ENCODE measurements around the gene TAGLN2.
"Not testable (repeated sequence)": the region's sequence is repeated elsewhere in the genome, so short reads cannot be mapped to it uniquely, and the experiment has no call there.

The TAGLN2 gene

GRCh38 chr1:159900755-159901360, 24.4 kb downstream of the TAGLN2 start:
- H3K4me3 ChIP-seq (ENCODE audit: low read depth, low read length) = no peak overlapping the region
- TF ChIP-seq, protein P1, sequence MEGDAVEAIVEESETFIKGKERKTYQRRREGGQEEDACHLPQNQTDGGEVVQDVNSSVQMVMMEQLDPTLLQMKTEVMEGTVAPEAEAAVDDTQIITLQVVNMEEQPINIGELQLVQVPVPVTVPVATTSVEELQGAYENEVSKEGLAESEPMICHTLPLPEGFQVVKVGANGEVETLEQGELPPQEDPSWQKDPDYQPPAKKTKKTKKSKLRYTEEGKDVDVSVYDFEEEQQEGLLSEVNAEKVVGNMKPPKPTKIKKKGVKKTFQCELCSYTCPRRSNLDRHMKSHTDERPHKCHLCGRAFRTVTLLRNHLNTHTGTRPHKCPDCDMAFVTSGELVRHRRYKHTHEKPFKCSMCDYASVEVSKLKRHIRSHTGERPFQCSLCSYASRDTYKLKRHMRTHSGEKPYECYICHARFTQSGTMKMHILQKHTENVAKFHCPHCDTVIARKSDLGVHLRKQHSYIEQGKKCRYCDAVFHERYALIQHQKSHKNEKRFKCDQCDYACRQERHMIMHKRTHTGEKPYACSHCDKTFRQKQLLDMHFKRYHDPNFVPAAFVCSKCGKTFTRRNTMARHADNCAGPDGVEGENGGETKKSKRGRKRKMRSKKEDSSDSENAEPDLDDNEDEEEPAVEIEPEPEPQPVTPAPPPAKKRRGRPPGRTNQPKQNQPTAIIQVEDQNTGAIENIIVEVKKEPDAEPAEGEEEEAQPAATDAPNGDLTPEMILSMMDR (IDR thresholded peaks at IDR 0.05; ENCODE audit: low read depth, low read length) = no peak

- TF ChIP-seq, protein P1 (IDR thresholded peaks at IDR 0.05; ENCODE audit: low read depth, low read length) = no peak
- no peak within 1 kb of the TSS for H3K4me3 ChIP-seq (ENCODE audit: low read depth, low read length)
Observed at GRCh38 chr1:159900086-159900680, 25.1 kb downstream of the TAGLN2 start, which contains the start of gene CFAP45. CFAP45 (minus strand) TSS chr1:159900165; CDS start chr1:159900098, 67 bp downstream.

DNA sequence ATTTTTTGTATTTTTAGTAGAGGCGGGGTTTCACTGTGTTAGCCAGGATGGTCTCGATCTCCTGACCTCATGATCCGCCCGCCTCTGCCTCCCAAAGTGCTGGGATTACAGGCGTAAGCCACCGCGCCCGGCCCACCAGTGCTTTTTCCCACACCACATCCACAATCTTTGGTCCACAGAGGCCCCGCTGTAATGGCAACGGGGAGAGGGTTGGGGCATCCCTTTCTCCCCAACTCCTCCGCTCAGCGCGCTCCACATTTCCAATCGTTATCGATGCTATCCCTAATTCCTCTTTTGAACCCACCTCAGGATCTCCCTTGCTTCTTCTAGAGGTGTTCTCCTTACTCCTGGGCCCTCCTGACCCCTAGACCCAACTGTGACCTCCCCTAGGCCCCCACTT, 25.7 kb downstream of the TAGLN2 start:
- H3K4me3 ChIP-seq (ENCODE audit: low read depth, low read length) = not testable (repeated sequence)

DNA sequence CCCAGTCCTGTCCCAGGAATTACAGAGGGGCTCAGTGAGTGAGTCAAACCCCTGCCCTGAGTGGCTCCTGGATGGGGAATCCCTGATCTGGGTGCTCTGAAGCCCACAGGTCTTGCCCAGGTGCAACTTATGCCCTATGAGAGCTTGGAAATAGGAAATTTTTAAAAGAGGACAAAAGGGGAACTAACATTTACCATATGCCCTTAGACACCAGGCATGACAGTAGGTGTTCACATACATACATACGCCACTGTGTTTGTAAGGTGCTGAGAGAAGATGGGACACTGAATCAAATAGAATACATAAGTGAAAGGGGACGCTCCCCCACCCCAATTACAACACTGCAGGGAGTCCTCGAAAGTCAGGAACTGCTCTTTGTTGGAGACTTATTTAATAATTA, 26.8 kb downstream of the TAGLN2 start:
- TF ChIP-seq, protein P1 (IDR thresholded peaks at IDR 0.05; ENCODE audit: low read depth, low read length) = no peak
- H3K4me3 ChIP-seq (ENCODE audit: low read depth, low read length) = no peak overlapping the region

GRCh38 chr1:159897962-159898361, 27.3 kb downstream of the TAGLN2 start:
- H3K4me3 ChIP-seq (ENCODE audit: low read depth, low read length) = no peak overlapping the region
- TF ChIP-seq, protein P1 (IDR thresholded peaks at IDR 0.05; ENCODE audit: low read depth, low read length) = no peak

DNA sequence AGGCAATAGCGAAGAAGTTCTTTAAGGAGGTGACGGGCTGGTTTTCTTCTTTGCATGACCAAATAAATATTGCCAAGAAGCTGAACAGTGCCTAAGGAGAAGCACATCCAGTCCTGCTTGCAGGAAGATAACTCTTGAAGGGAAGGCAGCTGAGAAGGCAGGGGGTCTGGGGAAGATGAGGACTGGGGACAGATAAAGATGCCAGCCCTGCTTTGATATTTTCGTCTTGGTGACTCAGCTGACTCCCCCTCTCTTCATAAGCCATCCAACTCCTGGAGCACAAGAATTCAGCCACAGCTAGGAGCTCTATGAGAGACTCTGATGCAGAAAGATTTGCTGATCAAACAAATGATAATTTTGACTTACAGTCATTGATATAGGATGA, 28.8 kb downstream of the TAGLN2 start:
- TF ChIP-seq, protein P1 (IDR thresholded peaks at IDR 0.05; ENCODE audit: low read depth, low read length) = no peak
- no peak overlapping the region for H3K4me3 ChIP-seq (ENCODE audit: low read depth, low read length)

GRCh38 chr1:159895836-159896545, 29.3 kb downstream of the TAGLN2 start:
- H3K4me3 ChIP-seq (ENCODE audit: low read depth, low read length) = no peak overlapping the region
- TF ChIP-seq, protein P1 (IDR thresholded peaks at IDR 0.05; ENCODE audit: low read depth, low read length) = no peak

Data from WI38 (cell line).